CD4-positive, alpha-beta T cell treated with Interleukin-4 for 4 hours (primary cell): ENCODE results near the gene OR1K1.
"Not testable (repeated sequence)": the region's sequence is repeated elsewhere in the genome, so short reads cannot be mapped to it uniquely, and the experiment has no call there.

Source experiments
- DNase-seq: peaks from one replicate; pipeline ENCODE4 v3.0.0-alpha.2; 2020

The OR1K1 gene, protein sequence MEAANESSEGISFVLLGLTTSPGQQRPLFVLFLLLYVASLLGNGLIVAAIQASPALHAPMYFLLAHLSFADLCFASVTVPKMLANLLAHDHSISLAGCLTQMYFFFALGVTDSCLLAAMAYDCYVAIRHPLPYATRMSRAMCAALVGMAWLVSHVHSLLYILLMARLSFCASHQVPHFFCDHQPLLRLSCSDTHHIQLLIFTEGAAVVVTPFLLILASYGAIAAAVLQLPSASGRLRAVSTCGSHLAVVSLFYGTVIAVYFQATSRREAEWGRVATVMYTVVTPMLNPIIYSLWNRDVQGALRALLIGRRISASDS

DNA sequence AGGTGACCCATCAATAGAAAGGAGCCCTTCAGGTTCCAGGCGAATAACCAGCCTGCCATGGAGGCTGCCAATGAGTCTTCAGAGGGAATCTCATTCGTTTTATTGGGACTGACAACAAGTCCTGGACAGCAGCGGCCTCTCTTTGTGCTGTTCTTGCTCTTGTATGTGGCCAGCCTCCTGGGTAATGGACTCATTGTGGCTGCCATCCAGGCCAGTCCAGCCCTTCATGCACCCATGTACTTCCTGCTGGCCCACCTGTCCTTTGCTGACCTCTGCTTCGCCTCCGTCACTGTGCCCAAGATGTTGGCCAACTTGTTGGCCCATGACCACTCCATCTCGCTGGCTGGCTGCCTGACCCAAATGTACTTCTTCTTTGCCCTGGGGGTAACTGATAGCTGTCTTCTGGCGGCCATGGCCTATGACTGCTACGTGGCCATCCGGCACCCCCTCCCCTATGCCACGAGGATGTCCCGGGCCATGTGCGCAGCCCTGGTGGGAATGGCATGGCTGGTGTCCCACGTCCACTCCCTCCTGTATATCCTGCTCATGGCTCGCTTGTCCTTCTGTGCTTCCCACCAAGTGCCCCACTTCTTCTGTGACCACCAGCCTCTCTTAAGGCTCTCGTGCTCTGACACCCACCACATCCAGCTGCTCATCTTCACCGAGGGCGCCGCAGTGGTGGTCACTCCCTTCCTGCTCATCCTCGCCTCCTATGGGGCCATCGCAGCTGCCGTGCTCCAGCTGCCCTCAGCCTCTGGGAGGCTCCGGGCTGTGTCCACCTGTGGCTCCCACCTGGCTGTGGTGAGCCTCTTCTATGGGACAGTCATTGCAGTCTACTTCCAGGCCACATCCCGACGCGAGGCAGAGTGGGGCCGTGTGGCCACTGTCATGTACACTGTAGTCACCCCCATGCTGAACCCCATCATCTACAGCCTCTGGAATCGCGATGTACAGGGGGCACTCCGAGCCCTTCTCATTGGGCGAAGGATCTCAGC lies at the start of gene OR1K1:
OR1K1 (plus strand) TSS at position 58 of the 995 bp plus-strand sequence; CDS start at position 58, 0 bp downstream.
- no peak for DNase-seq

DNA sequence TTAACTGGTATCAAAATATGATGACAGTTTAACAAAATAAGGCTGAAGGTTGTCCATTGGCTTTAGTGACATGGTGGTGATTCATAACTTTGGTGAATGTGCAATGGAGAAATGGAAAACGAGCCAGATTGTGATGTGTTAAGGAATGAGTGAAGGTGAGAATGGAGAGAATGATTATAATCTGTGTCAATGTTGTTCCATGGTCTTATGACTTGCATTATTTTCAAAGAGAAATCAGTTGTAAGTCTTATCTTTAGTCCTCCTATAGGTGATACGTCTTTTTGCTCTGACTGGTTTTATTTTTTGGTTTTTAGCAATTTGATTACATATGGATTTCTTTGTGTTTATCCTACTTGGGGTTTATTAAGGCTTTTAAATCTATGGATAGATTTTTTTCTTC lies 45.1 kb upstream of the OR1K1 start:
- DNase-seq, result no peak

DNA sequence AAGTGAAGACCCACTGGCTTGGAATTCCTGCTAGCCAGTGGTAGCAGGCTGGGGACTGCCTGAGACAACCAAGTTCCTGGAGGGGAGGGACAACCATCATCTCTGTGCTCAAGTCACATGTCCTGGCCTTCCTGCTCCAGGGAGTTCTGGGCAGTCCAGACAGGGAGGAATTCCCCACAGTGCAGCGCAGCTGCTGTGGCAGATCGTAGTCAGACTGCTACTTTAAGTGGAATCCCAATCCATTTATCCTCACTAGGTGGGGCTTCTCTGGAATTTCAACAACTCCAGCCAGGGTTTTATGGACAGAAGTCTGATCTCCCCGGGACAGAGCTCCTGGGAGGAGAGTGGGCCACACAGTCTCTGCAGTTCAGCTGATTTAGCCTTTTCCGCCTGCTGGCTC lies 32.1 kb upstream of the OR1K1 start:
- no peak for DNase-seq

DNA sequence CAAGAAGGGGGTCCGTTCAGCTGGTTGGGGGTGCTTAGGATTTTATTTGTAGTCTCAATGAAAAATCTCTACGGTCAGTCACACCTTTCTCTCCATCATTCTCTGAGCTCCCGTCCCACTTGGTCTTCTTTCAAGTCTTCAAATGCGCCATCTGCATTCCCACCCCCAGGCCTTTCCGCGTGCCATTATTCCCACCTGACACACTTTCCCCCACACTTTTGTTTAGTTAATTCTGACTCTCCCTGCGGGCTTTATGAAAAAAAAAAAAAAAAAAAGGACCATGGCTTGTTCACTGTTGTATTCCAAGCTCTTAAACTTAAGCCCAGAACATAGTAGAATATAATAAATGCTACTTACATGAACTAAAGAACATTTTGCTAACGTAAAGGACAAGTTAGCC lies 22.9 kb upstream of the OR1K1 start:
- no peak for DNase-seq

DNA sequence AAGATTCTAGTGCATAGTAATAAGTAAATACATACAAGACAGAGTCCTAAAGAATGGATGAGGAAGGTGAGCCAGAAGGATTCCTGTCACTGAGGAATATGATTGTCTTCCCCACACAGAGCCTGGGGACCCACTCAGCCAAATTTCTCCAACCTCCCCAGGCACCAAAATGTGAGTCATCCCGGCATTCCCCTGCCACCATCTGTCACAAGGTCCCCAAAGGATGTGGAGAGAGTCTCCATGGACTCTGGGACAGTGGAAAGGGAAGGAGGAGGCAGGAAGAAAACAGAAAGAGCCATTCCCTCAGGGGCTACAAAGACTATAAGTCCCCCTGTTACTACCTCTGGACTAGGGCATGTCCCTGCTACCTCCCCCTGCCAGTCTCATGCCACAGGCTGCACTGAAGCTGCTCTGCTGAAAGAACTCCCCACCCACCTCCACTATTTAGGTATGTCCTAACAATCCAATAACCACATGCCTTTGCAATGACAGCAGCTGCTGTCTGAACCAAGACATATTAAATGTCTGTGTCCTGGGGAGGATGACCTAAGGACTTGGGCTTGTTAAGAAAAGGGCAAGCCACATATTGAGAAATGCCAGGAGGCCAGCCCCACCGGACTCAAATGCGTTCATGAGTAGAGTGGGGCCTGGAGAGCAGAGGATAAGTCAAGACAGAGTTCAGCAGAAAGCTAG lies 21.8 kb upstream of the OR1K1 start:
- DNase-seq, result no peak

DNA sequence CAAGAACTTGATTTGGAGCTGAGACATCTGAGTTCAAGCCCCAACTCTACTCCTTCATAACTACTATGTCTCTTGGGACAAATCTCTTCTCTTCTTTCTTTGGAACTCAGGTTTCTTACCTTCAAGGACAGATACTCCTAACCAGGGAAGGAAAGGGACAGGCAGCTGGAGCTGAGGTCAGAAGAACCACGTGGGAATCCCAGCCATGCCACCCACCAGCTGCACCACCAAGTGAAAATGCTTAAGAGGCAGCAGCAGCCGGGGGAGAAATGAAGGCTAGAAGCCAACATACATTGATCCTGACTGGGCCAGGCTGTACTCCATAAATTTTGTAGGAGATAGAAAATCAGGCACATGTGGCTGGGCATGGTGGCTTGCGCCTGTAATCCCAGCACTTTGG lies 20.7 kb upstream of the OR1K1 start:
- DNase-seq, result no peak

DNA sequence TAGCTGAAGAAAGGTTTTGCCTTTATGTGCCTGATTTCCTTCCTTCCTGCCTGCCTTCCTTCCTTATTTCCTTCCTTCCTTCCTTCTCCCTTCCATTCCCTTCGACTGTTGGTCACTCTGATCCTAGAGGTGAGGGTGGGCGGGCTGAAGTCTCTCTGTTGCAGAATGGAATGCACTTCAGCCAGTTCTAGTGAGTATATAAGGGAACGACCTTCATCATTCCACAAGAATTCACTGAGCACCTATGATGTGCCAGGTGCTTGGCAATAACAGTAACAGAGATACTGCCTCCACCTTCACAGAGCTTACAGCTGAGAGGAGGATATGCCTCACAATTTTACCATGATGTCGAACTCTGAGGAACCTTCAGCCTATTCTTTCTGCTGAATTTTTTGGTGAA lies 19.9 kb upstream of the OR1K1 start:
- no peak for DNase-seq

DNA sequence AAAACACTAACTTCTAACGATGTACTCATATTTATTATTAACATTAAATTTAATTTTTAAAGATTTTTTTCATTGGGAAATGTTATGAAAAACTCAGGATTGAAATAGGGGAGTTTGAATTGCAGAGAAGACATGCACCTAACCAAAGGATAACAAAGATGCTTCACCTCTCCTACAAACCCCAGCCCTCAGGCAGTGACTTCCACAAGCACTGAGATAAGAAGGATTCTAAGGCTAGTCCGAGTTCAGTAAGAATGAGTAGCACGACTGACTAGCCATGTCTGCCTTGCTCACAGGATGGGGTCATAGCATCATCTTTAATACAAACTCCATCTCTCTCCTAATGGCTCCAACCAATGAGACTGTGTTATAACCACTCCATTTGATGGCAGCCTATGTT lies 18.3 kb upstream of the OR1K1 start:
- DNase-seq, result no peak

DNA sequence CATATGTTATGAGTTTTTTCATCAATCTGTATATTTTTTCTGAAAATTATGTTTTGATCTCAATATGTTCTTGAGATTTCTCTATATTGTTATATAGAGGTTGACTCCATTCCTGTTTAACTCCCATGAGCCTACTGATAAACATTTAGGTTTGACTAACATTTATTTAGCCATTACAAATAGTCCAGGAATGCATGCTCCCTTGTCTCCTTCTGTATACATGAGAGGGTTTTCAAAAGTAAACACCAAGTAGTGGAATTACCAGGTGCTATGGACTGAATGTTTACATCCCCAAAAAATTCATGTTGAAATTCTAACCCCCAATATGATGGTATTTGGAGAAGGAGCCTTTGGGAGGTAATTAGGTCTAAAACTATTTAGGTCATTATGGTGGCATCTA lies 14.7 kb upstream of the OR1K1 start:
- DNase-seq, result no peak

DNA sequence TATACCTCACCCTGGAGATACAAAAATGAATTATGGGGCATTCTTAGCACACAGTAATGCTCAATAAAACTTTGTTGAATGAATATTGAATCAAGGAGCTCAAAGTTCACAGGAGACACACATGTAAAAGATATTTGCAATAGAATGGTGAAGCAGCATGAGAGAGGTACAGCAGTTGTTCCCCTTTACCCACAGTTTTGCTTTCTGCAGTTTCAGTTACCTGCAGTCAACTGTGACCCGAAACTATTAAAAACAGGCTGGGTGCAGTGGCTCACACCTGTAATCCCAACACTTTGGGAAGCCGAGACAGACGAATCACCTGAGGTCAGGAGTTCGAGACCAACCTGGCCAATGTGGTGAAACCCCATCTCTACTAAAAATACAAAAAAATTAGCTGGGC lies 13.6 kb upstream of the OR1K1 start:
- no peak for DNase-seq

DNA sequence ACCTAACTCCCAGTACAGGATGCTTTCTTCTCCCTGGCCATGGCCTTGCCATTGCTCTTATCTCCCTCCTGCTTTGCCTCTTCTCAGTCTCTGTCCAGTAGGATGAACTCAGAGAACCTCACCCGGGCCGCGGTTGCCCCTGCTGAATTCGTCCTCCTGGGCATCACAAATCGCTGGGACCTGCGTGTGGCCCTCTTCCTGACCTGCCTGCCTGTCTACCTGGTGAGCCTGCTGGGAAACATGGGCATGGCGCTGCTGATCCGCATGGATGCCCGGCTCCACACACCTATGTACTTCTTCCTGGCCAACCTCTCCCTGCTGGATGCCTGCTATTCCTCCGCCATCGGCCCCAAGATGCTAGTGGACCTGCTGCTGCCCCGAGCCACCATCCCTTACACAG lies 11.1 kb upstream of the OR1K1 start, which contains the start of gene OR5C1:
OR5C1 (plus strand) TSS at position 103 of the 400 bp plus-strand sequence; CDS start at position 103, 0 bp downstream.
- no peak for DNase-seq

DNA sequence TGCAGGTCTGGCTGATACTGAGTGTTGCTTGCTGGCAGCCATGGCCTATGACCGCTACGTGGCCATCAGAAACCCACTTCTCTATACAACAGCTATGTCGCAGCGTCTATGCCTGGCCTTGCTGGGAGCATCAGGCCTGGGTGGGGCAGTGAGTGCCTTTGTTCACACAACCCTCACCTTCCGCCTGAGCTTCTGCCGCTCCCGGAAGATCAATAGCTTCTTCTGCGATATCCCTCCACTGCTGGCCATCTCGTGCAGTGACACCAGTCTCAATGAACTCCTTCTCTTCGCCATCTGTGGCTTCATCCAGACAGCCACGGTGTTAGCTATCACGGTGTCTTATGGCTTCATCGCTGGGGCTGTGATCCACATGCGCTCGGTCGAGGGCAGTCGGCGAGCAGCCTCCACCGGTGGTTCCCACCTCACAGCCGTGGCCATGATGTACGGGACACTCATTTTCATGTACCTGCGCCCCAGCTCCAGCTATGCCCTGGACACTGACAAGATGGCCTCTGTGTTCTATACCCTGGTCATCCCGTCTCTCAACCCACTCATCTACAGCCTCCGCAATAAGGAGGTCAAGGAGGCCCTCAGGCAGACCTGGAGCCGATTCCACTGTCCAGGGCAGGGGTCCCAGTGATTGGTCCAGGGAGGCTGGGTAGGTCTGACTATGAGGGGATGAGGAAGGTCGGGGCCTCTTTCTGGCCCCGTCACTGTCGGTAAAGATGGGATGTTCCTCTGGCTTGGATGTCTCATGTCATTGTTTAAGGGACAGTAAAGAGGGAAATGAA lies 10.5 kb upstream of the OR1K1 start:
- DNase-seq, result no peak

DNA sequence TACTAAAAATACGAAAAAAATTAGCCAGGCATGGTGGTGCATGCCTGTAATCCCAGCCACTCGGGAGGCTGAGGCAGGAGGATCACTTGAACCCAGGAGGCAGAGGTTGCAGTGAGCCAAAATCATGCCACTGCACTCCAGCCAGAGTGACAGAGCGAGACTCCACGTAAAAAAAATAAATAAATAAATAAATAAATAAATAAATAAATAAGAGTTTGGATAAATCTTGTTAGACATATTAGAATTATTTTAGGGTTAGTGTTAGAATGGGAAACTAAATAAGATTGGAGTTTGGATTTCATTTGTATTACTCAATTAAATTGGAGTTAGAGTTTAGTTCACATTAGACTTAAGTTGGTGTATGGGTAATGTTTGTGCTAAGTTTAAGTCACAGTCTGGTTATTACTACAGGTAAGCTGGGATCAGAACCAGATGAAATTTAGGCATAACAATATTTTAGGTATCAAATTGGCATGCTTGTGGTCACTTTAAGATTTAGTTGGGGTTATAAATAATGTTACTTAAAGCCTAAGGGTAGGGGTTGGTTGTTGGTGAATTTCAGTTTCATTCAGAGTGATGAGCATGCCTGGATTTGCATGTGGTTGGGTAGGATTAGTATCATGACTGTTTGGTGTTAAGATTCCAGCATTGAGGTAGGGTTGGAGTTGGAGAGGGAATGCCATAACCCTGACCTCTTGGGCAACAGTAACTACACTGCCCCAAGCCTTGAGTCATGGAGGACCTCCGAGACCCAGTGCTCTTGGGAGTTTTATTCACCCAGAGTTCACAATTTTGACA lies 7.9 kb upstream of the OR1K1 start:
- DNase-seq, result no peak

DNA sequence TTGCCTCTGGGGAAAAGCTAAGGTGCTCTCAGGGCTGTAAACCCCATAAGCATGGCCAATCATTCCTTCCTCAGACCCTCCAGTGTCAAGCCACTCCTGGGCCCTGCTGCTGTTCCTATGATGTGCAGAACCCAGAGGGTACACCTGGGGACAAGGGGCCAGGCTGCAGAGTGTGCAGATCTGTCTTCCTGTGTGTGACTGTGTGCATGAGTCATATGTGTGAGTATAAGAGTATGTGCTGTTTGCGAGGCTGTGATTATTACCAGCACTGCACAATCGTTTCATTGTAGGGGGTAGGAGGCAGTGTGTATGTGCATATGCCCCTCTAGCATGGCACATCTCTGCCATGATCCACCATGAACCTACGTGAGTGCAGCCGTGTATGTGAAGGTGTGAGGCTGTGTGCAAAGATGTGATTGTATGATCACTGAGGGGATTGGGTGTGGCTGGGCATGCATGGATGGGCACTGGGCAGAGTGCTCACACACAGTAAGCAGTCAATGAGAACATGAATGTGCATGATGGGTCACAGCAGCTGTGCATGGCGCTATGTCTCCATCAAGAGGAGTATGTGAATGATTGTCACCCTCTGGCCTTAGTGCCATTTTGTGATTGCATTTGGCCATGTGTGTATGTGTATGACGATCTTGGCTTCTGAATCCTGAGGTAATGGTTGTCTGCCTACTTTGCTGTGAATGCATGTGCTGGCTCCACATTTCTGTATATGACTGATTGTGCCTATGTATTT lies 2.4 kb upstream of the OR1K1 start:
- DNase-seq, result no peak

DNA sequence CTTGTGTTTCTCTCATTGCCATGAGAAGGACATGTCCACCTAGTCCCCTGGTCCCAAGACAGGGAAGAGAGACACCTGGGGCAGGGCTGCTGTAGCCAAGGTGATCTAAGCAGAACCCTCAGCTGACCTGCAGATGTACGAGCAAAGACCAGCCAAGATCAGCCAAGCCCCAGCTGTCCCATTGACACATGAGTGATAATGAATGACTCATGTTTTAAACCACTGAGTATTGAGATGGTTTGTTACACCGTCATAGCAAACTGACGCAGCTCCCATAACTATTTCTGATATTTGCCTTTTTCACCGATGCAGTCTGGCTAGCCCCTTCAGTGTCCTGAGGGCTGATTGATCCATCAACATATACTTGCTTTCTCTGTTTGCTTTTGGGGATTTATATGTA lies 6.7 kb downstream of the OR1K1 start:
- no peak for DNase-seq

DNA sequence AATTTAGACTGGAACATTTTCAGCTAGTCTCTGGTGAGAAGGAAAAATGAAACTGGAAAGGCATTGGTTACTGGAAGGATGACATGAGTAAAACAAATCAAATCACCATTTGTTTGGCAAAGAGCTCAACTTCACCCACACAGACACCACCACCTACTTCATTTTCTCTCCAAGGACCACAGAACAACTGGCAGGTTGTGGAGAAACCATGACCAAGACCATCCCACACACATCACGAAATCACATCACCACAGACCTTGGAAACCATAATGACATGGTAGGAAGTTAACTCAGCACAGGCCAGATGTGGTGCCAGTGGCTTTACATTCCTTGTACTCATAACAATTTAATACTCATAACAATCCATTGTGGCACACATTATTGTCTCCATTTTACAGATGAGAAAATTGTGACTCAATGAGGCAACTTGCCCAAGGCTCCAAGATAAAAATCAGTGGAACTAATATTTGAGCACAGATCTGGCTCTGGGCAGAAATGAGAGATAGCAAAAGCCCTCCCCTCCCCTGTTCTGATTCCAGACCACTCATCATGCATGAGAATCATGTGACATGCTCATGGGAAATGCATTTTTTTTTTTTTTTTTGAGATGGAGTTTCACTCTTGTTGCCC lies 7.5 kb downstream of the OR1K1 start:
- no peak for DNase-seq

DNA sequence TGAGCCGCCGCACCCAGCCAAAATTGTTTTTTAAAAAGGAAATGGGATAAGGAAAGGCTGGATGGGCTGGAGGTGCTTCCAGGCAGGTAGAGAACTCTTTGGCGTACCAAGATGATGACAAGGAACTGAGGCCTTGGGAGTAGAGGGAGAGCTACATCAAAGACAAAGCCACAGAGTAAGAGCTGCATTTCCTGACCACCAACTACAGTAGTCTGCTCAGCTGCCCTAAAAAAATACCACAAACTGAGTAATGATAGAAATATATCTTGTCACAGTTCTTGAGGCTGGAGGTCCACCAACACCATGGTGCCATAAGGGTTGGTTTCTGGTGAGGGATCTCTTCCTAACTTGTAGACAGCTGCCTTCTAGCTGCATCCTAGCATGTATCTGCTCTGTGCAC lies 8.2 kb downstream of the OR1K1 start:
- no peak for DNase-seq

DNA sequence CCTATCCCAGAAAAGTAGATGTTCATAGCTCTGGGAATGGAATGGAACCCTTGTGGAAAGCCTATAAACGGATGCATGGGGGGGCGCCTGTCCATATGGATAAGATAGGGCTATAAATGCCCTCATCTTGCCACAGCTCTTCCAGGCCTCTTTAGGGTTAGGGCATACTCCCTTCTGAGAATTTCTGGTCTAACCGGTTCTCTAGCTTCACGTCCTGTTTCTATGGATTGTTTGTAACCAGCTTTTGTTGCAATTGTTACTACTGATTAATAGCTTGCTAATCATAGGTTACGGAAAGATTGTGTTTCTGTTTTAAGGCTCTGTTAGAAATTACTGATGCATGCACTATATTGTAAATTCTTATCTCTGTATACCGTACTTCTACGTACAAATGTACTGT lies 9.3 kb downstream of the OR1K1 start:
- not testable (repeated sequence) for DNase-seq

DNA sequence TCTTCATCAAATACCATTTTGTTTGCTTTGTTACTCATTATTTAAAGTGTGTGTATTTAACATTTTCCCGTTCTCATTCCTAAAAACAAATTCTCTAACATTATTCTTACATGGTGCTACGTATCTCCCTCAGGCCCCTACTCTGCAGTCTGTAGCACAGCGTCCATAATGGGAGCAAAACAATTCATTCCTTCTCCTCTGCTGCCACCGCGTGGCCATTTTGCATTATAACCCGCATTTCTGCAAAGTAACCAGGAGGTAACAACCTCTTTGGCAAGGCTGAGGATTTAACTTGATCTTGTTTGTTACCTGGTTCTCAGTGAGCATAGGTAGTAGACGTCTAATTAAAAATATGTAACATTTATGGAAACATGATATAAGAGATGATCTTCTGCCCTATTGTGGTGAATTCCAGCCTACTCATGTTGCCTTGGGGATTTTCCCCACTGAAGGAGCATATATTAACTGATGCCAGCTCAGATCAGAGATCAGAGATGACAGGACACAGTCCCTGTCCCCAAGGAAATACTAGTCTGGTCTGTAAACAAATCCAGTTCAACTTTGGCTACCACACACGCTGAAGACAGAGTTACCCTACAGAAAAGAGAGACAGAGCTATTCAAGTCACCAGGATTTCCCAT lies 10.5 kb downstream of the OR1K1 start:
- DNase-seq, result peak; percentile 80

DNA sequence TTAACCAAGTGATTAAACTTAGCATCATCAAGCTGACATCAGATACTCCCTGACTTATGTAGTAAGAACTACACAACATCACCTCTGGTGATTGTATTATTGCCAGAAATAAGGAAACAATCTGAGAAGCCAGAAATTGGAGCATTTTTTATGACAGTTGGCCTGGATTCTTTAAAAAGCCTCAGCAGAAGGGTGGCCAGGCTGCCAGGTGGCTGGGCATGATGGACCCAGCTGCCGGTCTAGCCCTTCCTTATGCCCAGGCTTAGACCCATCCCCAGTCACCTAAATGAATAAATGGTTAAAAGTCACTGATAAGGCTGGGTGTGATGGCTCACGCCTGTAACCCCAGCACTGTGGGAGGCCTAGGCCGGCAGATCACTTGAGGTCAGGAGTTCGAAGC lies 12.8 kb downstream of the OR1K1 start:
- no peak for DNase-seq
